HCT116 (cell line): ENCODE results near the gene SPTBN1.

Source experiments
- POLR2A ChIP-seq: IDR thresholded peaks from 2 replicates; pipeline ENCODE4 v1.7.0; 2011; ENCODE audit warnings: borderline replicate concordance; ENCODE audit not compliant: insufficient read depth, insufficient read length; ENCODE audit errors: extremely low read depth
- SIN3A ChIP-seq: IDR thresholded peaks from 2 replicates; pipeline ENCODE4 v1.6.1; 2012; ENCODE audit warnings: low read depth
- SP1 ChIP-seq: IDR thresholded peaks from 2 replicates; pipeline ENCODE4 v1.6.1; 2012; ENCODE audit warnings: low read depth
- SRF ChIP-seq: IDR thresholded peaks from 2 replicates; pipeline ENCODE4 v1.6.1; 2012; ENCODE audit warnings: low read depth

GRCh38 chr2:54499661-54500060, 43.5 kb downstream of the SPTBN1 start:
- TF ChIP-seq SP1 (no peak), SRF (no peak), SIN3A (no peak), POLR2A (no peak)
